ENCODE measurements around the gene KDM1A.

DNA sequence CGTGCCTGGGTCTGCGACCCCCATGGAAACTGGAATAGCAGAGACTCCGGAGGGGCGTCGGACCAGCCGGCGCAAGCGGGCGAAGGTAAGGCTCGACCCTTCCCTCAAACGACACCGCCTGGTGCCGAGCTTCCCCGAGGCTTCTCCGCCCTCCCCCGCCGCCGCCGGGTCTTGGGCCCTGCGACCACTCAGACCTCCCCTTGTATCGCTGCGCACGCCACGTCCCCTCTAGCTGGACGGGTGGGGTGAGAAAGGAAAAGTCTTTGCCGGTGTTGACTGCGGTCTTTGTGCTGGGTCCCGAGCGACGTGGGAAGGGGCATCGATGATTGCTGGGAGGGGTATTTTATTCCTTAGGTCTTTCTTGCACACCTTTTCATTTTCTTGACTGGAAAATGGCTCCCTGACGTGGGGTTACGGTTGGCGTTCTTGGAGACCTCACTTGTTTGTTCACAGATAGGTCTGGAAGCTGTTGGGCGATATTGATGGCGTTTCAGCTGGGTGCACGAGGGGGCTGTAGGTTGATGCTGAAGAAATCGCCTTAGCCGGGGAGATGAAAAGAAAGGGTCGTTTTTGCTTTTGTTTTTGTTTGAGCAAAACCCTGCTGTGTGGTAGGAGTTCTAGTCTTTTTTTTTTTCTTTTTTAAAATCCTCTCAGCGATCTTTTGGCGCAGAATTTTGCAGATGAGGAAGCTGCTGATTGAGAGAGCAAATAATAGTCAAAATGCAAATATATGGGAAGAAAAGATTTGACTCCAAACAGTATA, 776 bp downstream of the KDM1A start:
- TF ChIP-seq CTCF (IDR thresholded peaks at IDR 0.05) (no peak), EP300 (IDR thresholded peaks at IDR 0.05; ENCODE audit: low read depth) (no peak), POLR2A (IDR thresholded peaks at IDR 0.05) (no peak), POLR2AphosphoS5 (IDR thresholded peaks at IDR 0.05) (no peak)

Measured in transverse colon (tissue), 4 donors.